ENCODE results near the gene PCDH9. TPM values are rescaled to one million over a fixed set of nuclear protein-coding genes. Genes with fewer than 3 reads are reported as not detected.

Gene PCDH9
- total RNA-seq, 1 donor from 2014 or later = 0.75 TPM

DNA sequence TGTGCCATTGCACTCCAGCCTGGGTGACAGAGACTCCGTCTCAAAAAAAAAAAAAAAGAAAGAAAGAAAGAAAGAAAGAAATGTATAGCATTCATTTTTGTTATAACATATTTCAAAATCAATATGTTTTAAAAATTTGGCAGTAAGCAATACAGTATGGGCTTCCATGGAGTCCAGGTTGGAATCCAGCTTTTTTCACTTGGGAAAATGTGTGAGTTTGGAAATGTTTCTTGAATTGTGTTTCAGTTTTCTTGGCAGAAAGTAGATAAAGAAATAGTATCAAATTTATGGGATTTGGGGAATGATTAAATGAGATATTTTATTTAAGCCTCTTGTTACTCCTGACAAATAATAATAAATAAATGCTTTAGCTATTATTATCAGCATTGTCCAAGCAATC lies 225.6 kb downstream of the PCDH9 start:
- DNase-seq (ENCODE audit: low read depth) = no peak
- H3K4me3 ChIP-seq (ENCODE audit: low read depth, low read length) = no peak overlapping the region
- no peaks in the 10 kb centered on the region for H3K36me3 ChIP-seq (ENCODE audit: control insufficient read depth, insufficient read depth, low read length)
- no peaks in the 10 kb centered on the region for H3K27me3 ChIP-seq (ENCODE audit: control insufficient read depth, insufficient read depth, low read length)
- TF ChIP-seq, protein P1, sequence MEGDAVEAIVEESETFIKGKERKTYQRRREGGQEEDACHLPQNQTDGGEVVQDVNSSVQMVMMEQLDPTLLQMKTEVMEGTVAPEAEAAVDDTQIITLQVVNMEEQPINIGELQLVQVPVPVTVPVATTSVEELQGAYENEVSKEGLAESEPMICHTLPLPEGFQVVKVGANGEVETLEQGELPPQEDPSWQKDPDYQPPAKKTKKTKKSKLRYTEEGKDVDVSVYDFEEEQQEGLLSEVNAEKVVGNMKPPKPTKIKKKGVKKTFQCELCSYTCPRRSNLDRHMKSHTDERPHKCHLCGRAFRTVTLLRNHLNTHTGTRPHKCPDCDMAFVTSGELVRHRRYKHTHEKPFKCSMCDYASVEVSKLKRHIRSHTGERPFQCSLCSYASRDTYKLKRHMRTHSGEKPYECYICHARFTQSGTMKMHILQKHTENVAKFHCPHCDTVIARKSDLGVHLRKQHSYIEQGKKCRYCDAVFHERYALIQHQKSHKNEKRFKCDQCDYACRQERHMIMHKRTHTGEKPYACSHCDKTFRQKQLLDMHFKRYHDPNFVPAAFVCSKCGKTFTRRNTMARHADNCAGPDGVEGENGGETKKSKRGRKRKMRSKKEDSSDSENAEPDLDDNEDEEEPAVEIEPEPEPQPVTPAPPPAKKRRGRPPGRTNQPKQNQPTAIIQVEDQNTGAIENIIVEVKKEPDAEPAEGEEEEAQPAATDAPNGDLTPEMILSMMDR (IDR thresholded peaks at IDR 0.05; ENCODE audit: insufficient read depth, low read length, poor library complexity, severe bottlenecking) = no peak

- Histone ChIP-seq H3K27me3 (ENCODE audit: control insufficient read depth, insufficient read depth, low read length) (no peaks in the 10 kb centered on the region), H3K4me3 (ENCODE audit: low read depth, low read length) (no peak overlapping the region), H3K36me3 (ENCODE audit: control insufficient read depth, insufficient read depth, low read length) (no peaks in the 10 kb centered on the region)
- DNase-seq (ENCODE audit: low read depth) = no peak
- TF ChIP-seq, protein P1 (IDR thresholded peaks at IDR 0.05; ENCODE audit: insufficient read depth, low read length, poor library complexity, severe bottlenecking) = no peak
These were observed 226.4 kb downstream of the PCDH9 start for GRCh38 chr13:67003743-67004142.

GRCh38 chr13:67001363-67001762 lies 228.8 kb downstream of the PCDH9 start:
- H3K27me3 ChIP-seq (ENCODE audit: control insufficient read depth, insufficient read depth, low read length) = no peaks in the 10 kb centered on the region
- H3K36me3 ChIP-seq (ENCODE audit: control insufficient read depth, insufficient read depth, low read length) = no peaks in the 10 kb centered on the region
- no peak for DNase-seq (ENCODE audit: low read depth)
- TF ChIP-seq, protein P1 (IDR thresholded peaks at IDR 0.05; ENCODE audit: insufficient read depth, low read length, poor library complexity, severe bottlenecking) = no peak
- no peak overlapping the region for H3K4me3 ChIP-seq (ENCODE audit: low read depth, low read length)

GRCh38 chr13:66996503-66996902 lies 233.6 kb downstream of the PCDH9 start:
- Histone ChIP-seq H3K4me3 (ENCODE audit: low read depth, low read length) (no peak overlapping the region), H3K27me3 (ENCODE audit: control insufficient read depth, insufficient read depth, low read length) (no peaks in the 10 kb centered on the region), H3K36me3 (ENCODE audit: control insufficient read depth, insufficient read depth, low read length) (no peaks in the 10 kb centered on the region)
- DNase-seq (ENCODE audit: low read depth) = no peak
- TF ChIP-seq, protein P1 (IDR thresholded peaks at IDR 0.05; ENCODE audit: insufficient read depth, low read length, poor library complexity, severe bottlenecking) = no peak

DNA sequence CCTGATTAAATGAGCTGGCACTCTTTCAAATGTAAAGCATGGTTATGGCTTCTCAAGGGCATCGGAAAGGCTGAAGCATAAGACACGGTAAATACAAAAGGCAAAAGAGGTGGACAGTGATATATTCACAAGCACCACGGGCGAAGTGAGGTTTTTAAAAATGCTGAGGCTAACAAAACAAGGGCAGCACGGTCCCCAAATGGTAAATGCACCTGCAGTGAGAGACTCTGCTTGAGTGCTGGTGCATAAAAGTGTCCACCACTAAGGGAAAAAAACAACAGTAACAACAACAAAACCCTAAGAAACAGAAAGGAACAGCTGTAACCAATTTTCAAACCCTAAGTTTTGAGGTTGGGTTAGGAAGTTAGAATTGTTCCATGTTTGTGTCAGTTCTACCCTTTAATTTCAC lies 234.9 kb downstream of the PCDH9 start:
- DNase-seq (ENCODE audit: low read depth) = no peak
- TF ChIP-seq, protein P1 (IDR thresholded peaks at IDR 0.05; ENCODE audit: insufficient read depth, low read length, poor library complexity, severe bottlenecking) = no peak
- Histone ChIP-seq H3K36me3 (ENCODE audit: control insufficient read depth, insufficient read depth, low read length) (no peaks in the 10 kb centered on the region), H3K4me3 (ENCODE audit: low read depth, low read length) (no peak overlapping the region), H3K27me3 (ENCODE audit: control insufficient read depth, insufficient read depth, low read length) (no peaks in the 10 kb centered on the region)

GRCh38 chr13:66994517-66995202 lies 235.5 kb downstream of the PCDH9 start:
- DNase-seq (ENCODE audit: low read depth) = no peak

More at GRCh38 chr13:66994517-66995202, 235.5 kb downstream of the PCDH9 start:
- Histone ChIP-seq H3K36me3 (ENCODE audit: control insufficient read depth, insufficient read depth, low read length) (no peaks in the 10 kb centered on the region), H3K27me3 (ENCODE audit: control insufficient read depth, insufficient read depth, low read length) (no peaks in the 10 kb centered on the region), H3K4me3 (ENCODE audit: low read depth, low read length) (no peak overlapping the region)
- TF ChIP-seq, protein P1 (IDR thresholded peaks at IDR 0.05; ENCODE audit: insufficient read depth, low read length, poor library complexity, severe bottlenecking) = no peak

Data from kidney epithelial cell (primary cell).